DMS53 (cell line): Measurements from ENCODE around the gene SLC9A7.

Experiments
- DNase-seq: peaks from one replicate; lab custom pipeline; 2025; lab: John Stamatoyannopoulos, UW

The SLC9A7 gene

GRCh38 chrX:46573892-46574773 is 184.8 kb downstream of the SLC9A7 start:
- peak; percentile 90 for DNase-seq

GRCh38 chrX:46573331-46573891 is 185.5 kb downstream of the SLC9A7 start, which contains the start of gene CHST7:
CHST7 (plus strand) TSS chrX:46573765; CDS start chrX:46573932, 167 bp downstream.
- peak; percentile 84 for DNase-seq

GRCh38 chrX:46572340-46572936 is 186.5 kb downstream of the SLC9A7 start:
- peak; percentile 41 for DNase-seq

- DNase-seq: no peak
Measured at GRCh38 chrX:46571423-46572339, 187.2 kb downstream of the SLC9A7 start.

GRCh38 chrX:46569621-46570020 is 189.3 kb downstream of the SLC9A7 start:
- DNase-seq: no peak

GRCh38 chrX:46567388-46567787 is 191.5 kb downstream of the SLC9A7 start:
- DNase-seq: no peak

- no peak for DNase-seq
Measured at GRCh38 chrX:46561824-46562657, 196.9 kb downstream of the SLC9A7 start.

GRCh38 chrX:46559062-46559461 is 199.9 kb downstream of the SLC9A7 start:
- DNase-seq: no peak

- DNase-seq: peak; percentile 45
Measured at GRCh38 chrX:46554942-46555341, 204.0 kb downstream of the SLC9A7 start.

GRCh38 chrX:46553935-46554334 is 205.0 kb downstream of the SLC9A7 start:
- no peak for DNase-seq

GRCh38 chrX:46551494-46552128 is 207.3 kb downstream of the SLC9A7 start:
- no peak for DNase-seq

GRCh38 chrX:46549914-46550313 is 209.0 kb downstream of the SLC9A7 start:
- no peak for DNase-seq
